Stimulated activated CD4-positive, alpha-beta T cell treated with anti-CD3 and anti-CD28 coated beads, Interleukin-15, amount 100 ng/mL, for 1 hour (primary cell): ENCODE results near the gene EXOC5.

Source experiments
- DNase-seq, 2 donors: peaks; one replicate each; pipeline ENCODE4 v3.0.0-alpha.2; 2020; ENCODE audit warnings: low read depth in 1 of 2, low spot score in 1 of 2

The EXOC5 gene

GRCh38 chr14:57168138-57168679, 100.5 kb downstream of the EXOC5 start:
- DNase-seq = no peak

GRCh38 chr14:57161583-57162234, 107.0 kb downstream of the EXOC5 start:
- DNase-seq = no peak

- DNase-seq = no peak
Observed at GRCh38 chr14:57160333-57160732, 108.4 kb downstream of the EXOC5 start.

- DNase-seq = no peak
Observed at GRCh38 chr14:57153286-57153685, 115.4 kb downstream of the EXOC5 start.
